Measurements from ENCODE around the gene PTPRH.
"Not testable (repeated sequence)": the region's sequence is repeated elsewhere in the genome, so short reads cannot be mapped to it uniquely, and the experiment has no call there.

The PTPRH gene

GRCh38 chr19:55227241-55228014 lies 18.1 kb upstream of the PTPRH start:
- FAIRE-seq (no peak), DNase-seq (ENCODE audit: insufficient read length, low spot score) (no peak)
- TF ChIP-seq SPI1 (IDR thresholded peaks at IDR 0.05; ENCODE audit: low read depth, low read length), result no peak
- no peak for TF ChIP-seq POLR2AphosphoS5 (IDR thresholded peaks at IDR 0.05; ENCODE audit: low read depth, low read length)
- TF ChIP-seq PAX5 (IDR thresholded peaks at IDR 0.05; ENCODE audit: insufficient read depth, low read length, severe bottlenecking), result no peak
- TF ChIP-seq POU2F2 (IDR thresholded peaks at IDR 0.05; ENCODE audit: low read depth, low read length), result no peak
- TF ChIP-seq TAF1 (IDR thresholded peaks at IDR 0.05; ENCODE audit: low read depth, low read length), result no peak
- no peak; the same call in 1 of the 2 replicates for TF ChIP-seq POLR2A (IDR thresholded peaks at IDR 0.05; ENCODE audit: low read depth, low read length)

GRCh38 chr19:55226788-55227187 lies 17.5 kb upstream of the PTPRH start:
- DNase-seq (ENCODE audit: insufficient read length, low spot score) (no peak), FAIRE-seq (no peak)
- TF ChIP-seq POLR2A (IDR thresholded peaks at IDR 0.05; ENCODE audit: low read depth, low read length), result no peak
- TF ChIP-seq POLR2AphosphoS5 (IDR thresholded peaks at IDR 0.05; ENCODE audit: low read depth, low read length), result no peak
- TF ChIP-seq PAX5 (IDR thresholded peaks at IDR 0.05; ENCODE audit: insufficient read depth, low read length, severe bottlenecking), result no peak
- no peak for TF ChIP-seq POU2F2 (IDR thresholded peaks at IDR 0.05; ENCODE audit: low read depth, low read length)
- TF ChIP-seq SPI1 (IDR thresholded peaks at IDR 0.05; ENCODE audit: low read depth, low read length), result no peak

- FAIRE-seq (no peak), DNase-seq (ENCODE audit: insufficient read length, low spot score) (no peak)
- TF ChIP-seq SPI1 (IDR thresholded peaks at IDR 0.05; ENCODE audit: low read depth, low read length), result no peak
- TF ChIP-seq POLR2A (IDR thresholded peaks at IDR 0.05; ENCODE audit: low read depth, low read length), result no peak
- TF ChIP-seq POU2F2 (IDR thresholded peaks at IDR 0.05; ENCODE audit: low read depth, low read length), result no peak
- TF ChIP-seq PAX5 (IDR thresholded peaks at IDR 0.05; ENCODE audit: insufficient read depth, low read length, severe bottlenecking), result no peak
- no peak for TF ChIP-seq POLR2AphosphoS5 (IDR thresholded peaks at IDR 0.05; ENCODE audit: low read depth, low read length)
- TF ChIP-seq TAF1 (IDR thresholded peaks at IDR 0.05; ENCODE audit: low read depth, low read length), result no peak
These were observed 17.0 kb upstream of the PTPRH start for GRCh38 chr19:55226273-55226672.

- TF ChIP-seq POLR2AphosphoS5 (IDR thresholded peaks at IDR 0.05; ENCODE audit: low read depth, low read length), result peak; percentile 36; the same call in 1 of the 2 replicates
- TF ChIP-seq POLR2A (IDR thresholded peaks at IDR 0.05; ENCODE audit: low read depth, low read length), result no peak
- DNase-seq (ENCODE audit: insufficient read length, low spot score) (peak; percentile 8), FAIRE-seq (peak; percentile 23)
These were observed 16.2 kb upstream of the PTPRH start for GRCh38 chr19:55225415-55225958.

GRCh38 chr19:55224679-55225414 lies 15.5 kb upstream of the PTPRH start:
- DNase-seq (ENCODE audit: insufficient read length, low spot score); FAIRE-seq: not testable (repeated sequence)

- no peak for DNase-seq (ENCODE audit: insufficient read length, low spot score)
- no peak for FAIRE-seq
- TF ChIP-seq SPI1 (IDR thresholded peaks at IDR 0.05; ENCODE audit: low read depth, low read length), result no peak
- no peak for TF ChIP-seq PAX5 (IDR thresholded peaks at IDR 0.05; ENCODE audit: insufficient read depth, low read length, severe bottlenecking)
- TF ChIP-seq POLR2A (IDR thresholded peaks at IDR 0.05; ENCODE audit: low read depth, low read length), result no peak
- no peak for TF ChIP-seq POU2F2 (IDR thresholded peaks at IDR 0.05; ENCODE audit: low read depth, low read length)
- no peak for TF ChIP-seq POLR2AphosphoS5 (IDR thresholded peaks at IDR 0.05; ENCODE audit: low read depth, low read length)
- TF ChIP-seq TAF1 (IDR thresholded peaks at IDR 0.05; ENCODE audit: low read depth, low read length), result no peak
These were observed 14.9 kb upstream of the PTPRH start for GRCh38 chr19:55224038-55224665.

GRCh38 chr19:55223291-55224037 lies 14.2 kb upstream of the PTPRH start:
- no peak for TF ChIP-seq PAX5 (IDR thresholded peaks at IDR 0.05; ENCODE audit: insufficient read depth, low read length, severe bottlenecking)
- TF ChIP-seq POLR2AphosphoS5 (IDR thresholded peaks at IDR 0.05; ENCODE audit: low read depth, low read length), result no peak
- no peak for TF ChIP-seq TAF1 (IDR thresholded peaks at IDR 0.05; ENCODE audit: low read depth, low read length)
- TF ChIP-seq POLR2A (IDR thresholded peaks at IDR 0.05; ENCODE audit: low read depth, low read length), result no peak
- no peak for TF ChIP-seq POU2F2 (IDR thresholded peaks at IDR 0.05; ENCODE audit: low read depth, low read length)
- no peak for TF ChIP-seq SPI1 (IDR thresholded peaks at IDR 0.05; ENCODE audit: low read depth, low read length)
- no peak for FAIRE-seq

GRCh38 chr19:55220525-55220924 lies 11.2 kb upstream of the PTPRH start:
- TF ChIP-seq POLR2AphosphoS5 (IDR thresholded peaks at IDR 0.05; ENCODE audit: low read depth, low read length) (no peak), PAX5 (IDR thresholded peaks at IDR 0.05; ENCODE audit: insufficient read depth, low read length, severe bottlenecking) (no peak)
- FAIRE-seq, result no peak
- no peak for DNase-seq (ENCODE audit: insufficient read length, low spot score)

More at GRCh38 chr19:55223291-55224037, 14.2 kb upstream of the PTPRH start:
- DNase-seq (ENCODE audit: insufficient read length, low spot score), result no peak

- no peak for TF ChIP-seq POLR2AphosphoS5 (IDR thresholded peaks at IDR 0.05; ENCODE audit: low read depth, low read length)
- no peak for TF ChIP-seq PAX5 (IDR thresholded peaks at IDR 0.05; ENCODE audit: insufficient read depth, low read length, severe bottlenecking)
- no peak for TF ChIP-seq POLR2A (IDR thresholded peaks at IDR 0.05; ENCODE audit: low read depth, low read length)
- TF ChIP-seq SPI1 (IDR thresholded peaks at IDR 0.05; ENCODE audit: low read depth, low read length), result no peak
- TF ChIP-seq TAF1 (IDR thresholded peaks at IDR 0.05; ENCODE audit: low read depth, low read length), result no peak
- TF ChIP-seq POU2F2 (IDR thresholded peaks at IDR 0.05; ENCODE audit: low read depth, low read length), result no peak
- no peak for DNase-seq (ENCODE audit: insufficient read length, low spot score)
- no peak for FAIRE-seq
These were observed 7.3 kb upstream of the PTPRH start for GRCh38 chr19:55216461-55217198.
